GM12872 (cell line): Measurements from ENCODE around the gene FOXC1.

Source experiments
- TF ChIP-seq, protein P1 (sequence below): IDR thresholded peaks from 3 replicates; pipeline ENCODE4 v1.5.1; 2011; ENCODE audit warnings: low read depth, mild to moderate bottlenecking, low read length, moderate library complexity; ENCODE audit not compliant: insufficient read depth

The FOXC1 gene

DNA sequence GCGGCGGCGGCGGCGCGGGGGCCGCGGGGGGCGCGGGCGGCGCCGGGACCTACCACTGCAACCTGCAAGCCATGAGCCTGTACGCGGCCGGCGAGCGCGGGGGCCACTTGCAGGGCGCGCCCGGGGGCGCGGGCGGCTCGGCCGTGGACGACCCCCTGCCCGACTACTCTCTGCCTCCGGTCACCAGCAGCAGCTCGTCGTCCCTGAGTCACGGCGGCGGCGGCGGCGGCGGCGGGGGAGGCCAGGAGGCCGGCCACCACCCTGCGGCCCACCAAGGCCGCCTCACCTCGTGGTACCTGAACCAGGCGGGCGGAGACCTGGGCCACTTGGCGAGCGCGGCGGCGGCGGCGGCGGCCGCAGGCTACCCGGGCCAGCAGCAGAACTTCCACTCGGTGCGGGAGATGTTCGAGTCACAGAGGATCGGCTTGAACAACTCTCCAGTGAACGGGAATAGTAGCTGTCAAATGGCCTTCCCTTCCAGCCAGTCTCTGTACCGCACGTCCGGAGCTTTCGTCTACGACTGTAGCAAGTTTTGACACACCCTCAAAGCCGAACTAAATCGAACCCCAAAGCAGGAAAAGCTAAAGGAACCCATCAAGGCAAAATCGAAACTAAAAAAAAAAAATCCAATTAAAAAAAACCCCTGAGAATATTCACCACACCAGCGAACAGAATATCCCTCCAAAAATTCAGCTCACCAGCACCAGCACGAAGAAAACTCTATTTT lies 2.0 kb downstream of the FOXC1 start:
- TF ChIP-seq, protein P1, sequence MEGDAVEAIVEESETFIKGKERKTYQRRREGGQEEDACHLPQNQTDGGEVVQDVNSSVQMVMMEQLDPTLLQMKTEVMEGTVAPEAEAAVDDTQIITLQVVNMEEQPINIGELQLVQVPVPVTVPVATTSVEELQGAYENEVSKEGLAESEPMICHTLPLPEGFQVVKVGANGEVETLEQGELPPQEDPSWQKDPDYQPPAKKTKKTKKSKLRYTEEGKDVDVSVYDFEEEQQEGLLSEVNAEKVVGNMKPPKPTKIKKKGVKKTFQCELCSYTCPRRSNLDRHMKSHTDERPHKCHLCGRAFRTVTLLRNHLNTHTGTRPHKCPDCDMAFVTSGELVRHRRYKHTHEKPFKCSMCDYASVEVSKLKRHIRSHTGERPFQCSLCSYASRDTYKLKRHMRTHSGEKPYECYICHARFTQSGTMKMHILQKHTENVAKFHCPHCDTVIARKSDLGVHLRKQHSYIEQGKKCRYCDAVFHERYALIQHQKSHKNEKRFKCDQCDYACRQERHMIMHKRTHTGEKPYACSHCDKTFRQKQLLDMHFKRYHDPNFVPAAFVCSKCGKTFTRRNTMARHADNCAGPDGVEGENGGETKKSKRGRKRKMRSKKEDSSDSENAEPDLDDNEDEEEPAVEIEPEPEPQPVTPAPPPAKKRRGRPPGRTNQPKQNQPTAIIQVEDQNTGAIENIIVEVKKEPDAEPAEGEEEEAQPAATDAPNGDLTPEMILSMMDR = no peak

DNA sequence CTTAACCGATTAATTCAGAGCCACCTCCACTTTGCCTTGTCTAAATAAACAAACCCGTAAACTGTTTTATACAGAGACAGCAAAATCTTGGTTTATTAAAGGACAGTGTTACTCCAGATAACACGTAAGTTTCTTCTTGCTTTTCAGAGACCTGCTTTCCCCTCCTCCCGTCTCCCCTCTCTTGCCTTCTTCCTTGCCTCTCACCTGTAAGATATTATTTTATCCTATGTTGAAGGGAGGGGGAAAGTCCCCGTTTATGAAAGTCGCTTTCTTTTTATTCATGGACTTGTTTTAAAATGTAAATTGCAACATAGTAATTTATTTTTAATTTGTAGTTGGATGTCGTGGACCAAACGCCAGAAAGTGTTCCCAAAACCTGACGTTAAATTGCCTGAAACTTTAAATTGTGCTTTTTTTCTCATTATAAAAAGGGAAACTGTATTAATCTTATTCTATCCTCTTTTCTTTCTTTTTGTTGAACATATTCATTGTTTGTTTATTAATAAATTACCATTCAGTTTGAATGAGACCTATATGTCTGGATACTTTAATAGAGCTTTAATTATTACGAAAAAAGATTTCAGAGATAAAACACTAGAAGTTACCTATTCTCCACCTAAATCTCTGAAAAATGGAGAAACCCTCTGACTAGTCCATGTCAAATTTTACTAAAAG lies 2.7 kb downstream of the FOXC1 start:
- TF ChIP-seq, protein P1 = no peak

DNA sequence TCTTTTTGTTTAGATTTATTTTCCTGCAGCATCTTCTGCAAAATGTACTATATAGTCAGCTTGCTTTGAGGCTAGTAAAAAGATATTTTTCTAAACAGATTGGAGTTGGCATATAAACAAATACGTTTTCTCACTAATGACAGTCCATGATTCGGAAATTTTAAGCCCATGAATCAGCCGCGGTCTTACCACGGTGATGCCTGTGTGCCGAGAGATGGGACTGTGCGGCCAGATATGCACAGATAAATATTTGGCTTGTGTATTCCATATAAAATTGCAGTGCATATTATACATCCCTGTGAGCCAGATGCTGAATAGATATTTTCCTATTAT lies 3.2 kb downstream of the FOXC1 start:
- TF ChIP-seq, protein P1 = no peak

GRCh38 chr6:1613346-1613687 lies 3.6 kb downstream of the FOXC1 start:
- TF ChIP-seq, protein P1 = no peak

GRCh38 chr6:1613688-1614447 lies 4.2 kb downstream of the FOXC1 start:
- TF ChIP-seq, protein P1 = no peak

GRCh38 chr6:1614448-1615150 lies 4.9 kb downstream of the FOXC1 start:
- TF ChIP-seq, protein P1 = no peak
